HepG2 (cell line): Measurements from ENCODE around the gene COMP. TPM values are rescaled to one million over a fixed set of nuclear protein-coding genes. Genes with fewer than 3 reads are reported as not detected.

Source experiments
- AHR ChIP-seq: IDR thresholded peaks from 2 replicates; pipeline ENCODE4 v1.6.1; 2018; ENCODE audit warnings: missing genetic modification reagents, missing compliant biosample characterization
- ARID4A ChIP-seq: sonication (generic); formaldehyde crosslinking; IDR thresholded peaks from 2 replicates; pipeline ENCODE4 v1.5.0; 2020; ENCODE audit warnings: mild to moderate bottlenecking, missing genetic modification reagents, borderline replicate concordance
- CREBL2 ChIP-seq: sonication (generic); formaldehyde crosslinking; IDR thresholded peaks from 2 replicates; pipeline ENCODE4 v1.8.1; 2023; ENCODE audit warnings: missing genetic modification reagents, mild to moderate bottlenecking, borderline replicate concordance
- CSRNP1 ChIP-seq: sonication (generic); formaldehyde crosslinking; IDR thresholded peaks from 2 replicates; pipeline ENCODE4 v1.8.1; 2023; ENCODE audit warnings: mild to moderate bottlenecking, missing genetic modification reagents
- ETV6 ChIP-seq: sonication (generic); formaldehyde crosslinking; conservative IDR thresholded peaks from 2 replicates; pipeline ENCODE4 v1.4.0; 2020; ENCODE audit warnings: missing genetic modification reagents
- IRF2 ChIP-seq: IDR thresholded peaks from 2 replicates; pipeline ENCODE4 v1.6.1; 2018; ENCODE audit warnings: missing genetic modification reagents, missing compliant biosample characterization
- MEIS1 ChIP-seq: sonication (generic); formaldehyde crosslinking; IDR thresholded peaks from 2 replicates; pipeline ENCODE4 v1.9.0; 2021; ENCODE audit warnings: mild to moderate bottlenecking, missing genetic modification reagents, moderate library complexity, borderline replicate concordance
- MEIS2 ChIP-seq: sonication (generic); formaldehyde crosslinking; IDR thresholded peaks from 2 replicates; pipeline ENCODE4 v1.9.0; 2021; ENCODE audit warnings: mild to moderate bottlenecking, missing genetic modification reagents
- MIER2 ChIP-seq: IDR thresholded peaks from 2 replicates; pipeline ENCODE4 v1.6.1; 2016; ENCODE audit warnings: missing biosample characterization, missing genetic modification reagents
- NCOA2 ChIP-seq: sonication (generic); formaldehyde crosslinking; IDR thresholded peaks from 2 replicates; pipeline ENCODE4 v1.8.0; 2022; ENCODE audit warnings: inconsistent platforms
- RFX3 ChIP-seq: IDR thresholded peaks from 2 replicates; pipeline ENCODE4 v1.6.1; 2016; ENCODE audit warnings: missing biosample characterization, missing genetic modification reagents
- SMAD1 ChIP-seq: sonication (generic); formaldehyde crosslinking; IDR thresholded peaks from 2 replicates; pipeline ENCODE4 v1.4.0; 2020; ENCODE audit warnings: missing genetic modification reagents, low read depth, mild to moderate bottlenecking, borderline replicate concordance
- TFDP2 ChIP-seq: sonication (generic); formaldehyde crosslinking; IDR thresholded peaks from 2 replicates; pipeline ENCODE4 v1.4.0; 2020; ENCODE audit warnings: missing genetic modification reagents
- ZBTB4 ChIP-seq: sonication (generic); formaldehyde crosslinking; IDR thresholded peaks from 2 replicates; pipeline ENCODE4 v1.4.0; 2020; ENCODE audit warnings: missing genetic modification reagents, mild to moderate bottlenecking, borderline replicate concordance
- ZKSCAN1 ChIP-seq: fragments of 150-350 bp; IDR thresholded peaks from 2 replicates; pipeline ENCODE4 v1.6.1; 2014; ENCODE audit warnings: low read length
- polyA plus RNA-seq, 8 experiments: library from polyadenylated mRNA; depleted of rRNA in 3 of 8; stranded (reverse) in 7 of 8; unstranded in 1 of 8; fragments of >200 nt; fragmentation: Illumina TruSeq in 4 of 8; extraction: Trizol in 4 of 8; gene quantifications; 2 replicates each; pipeline versions ENCODE4 v1.2.1 to v1.2.3, GENCODE V29; 2011 to 2016; ENCODE audit warnings: low read depth in 4 of 8, missing spikeins in 1 of 8, mixed read lengths in 1 of 8; ENCODE audit not compliant: insufficient read depth in 1 of 8
- total RNA-seq, 5 experiments: library from RNA; depleted of rRNA; stranded (reverse); fragments of >200 nt; fragmentation: Illumina TruSeq; extraction: Trizol; gene quantifications; 2 replicates each; pipeline ENCODE4 v1.2.3, GENCODE V29; 2016; ENCODE audit warnings: low read depth in 1 of 5

The COMP gene
- total and polyA plus RNA-seq, 2 of the 13 experiments (the other 11 are each of a cell fraction or from before 2014, with no cell fraction given) = 0.04 to 0.13 TPM

GRCh38 chr19:18785179-18786124 is 5.7 kb downstream of the COMP start (continued):
- no peak for TF ChIP-seq CSRNP1 (CRISPR knock-in tag)
- no peak for TF ChIP-seq RFX3 (CRISPR knock-in tag)
- no peak for TF ChIP-seq MIER2 (CRISPR knock-in tag)
- no peak for TF ChIP-seq MEIS1 (CRISPR knock-in tag)
- no peak for TF ChIP-seq IRF2 (CRISPR knock-in tag)
- no peak for TF ChIP-seq MEIS2 (CRISPR knock-in tag)
- no peak for TF ChIP-seq ZKSCAN1
- TF ChIP-seq CREBL2 (CRISPR knock-in tag) = no peak
- TF ChIP-seq ETV6 (CRISPR knock-in tag) = no peak
- 0 out of 2 replicates have a peak, but pooled peaks have one; percentile 38 for TF ChIP-seq ZBTB4 (CRISPR knock-in tag)
- no peak for TF ChIP-seq TFDP2 (CRISPR knock-in tag)
- TF ChIP-seq NCOA2 (CRISPR knock-in tag) = no peak
- TF ChIP-seq SMAD1 (CRISPR knock-in tag) = no peak
- no peak for TF ChIP-seq ARID4A
- TF ChIP-seq AHR (CRISPR knock-in tag) = no peak
